Prostate gland (tissue), 2 donors: ENCODE results near the gene ITGA8.

ENCODE experiments used
- POLR2AphosphoS5 ChIP-seq: sonication (generic); formaldehyde crosslinking; IDR thresholded peaks from one replicate; pipeline ENCODE4 v1.6.1; 2017; ENCODE audit warnings: antibody characterized with exemption
- TF ChIP-seq, protein P1 (sequence below), 4 experiments: fragments of 200-600 bp in 2 of 4; fragments of 450-650 bp in 2 of 4; sonication (generic) in 2 of 4; IDR thresholded peaks; 1 replicate in 3 of 4; 2 replicates in 1 of 4; pipeline ENCODE4 v1.5.1; 2016 to 2019; ENCODE audit warnings: antibody characterized with exemption in 4 of 4, mild to moderate bottlenecking in 2 of 4, moderate library complexity in 2 of 4

- TF ChIP-seq POLR2AphosphoS5 = no peak
- TF ChIP-seq, protein P1, sequence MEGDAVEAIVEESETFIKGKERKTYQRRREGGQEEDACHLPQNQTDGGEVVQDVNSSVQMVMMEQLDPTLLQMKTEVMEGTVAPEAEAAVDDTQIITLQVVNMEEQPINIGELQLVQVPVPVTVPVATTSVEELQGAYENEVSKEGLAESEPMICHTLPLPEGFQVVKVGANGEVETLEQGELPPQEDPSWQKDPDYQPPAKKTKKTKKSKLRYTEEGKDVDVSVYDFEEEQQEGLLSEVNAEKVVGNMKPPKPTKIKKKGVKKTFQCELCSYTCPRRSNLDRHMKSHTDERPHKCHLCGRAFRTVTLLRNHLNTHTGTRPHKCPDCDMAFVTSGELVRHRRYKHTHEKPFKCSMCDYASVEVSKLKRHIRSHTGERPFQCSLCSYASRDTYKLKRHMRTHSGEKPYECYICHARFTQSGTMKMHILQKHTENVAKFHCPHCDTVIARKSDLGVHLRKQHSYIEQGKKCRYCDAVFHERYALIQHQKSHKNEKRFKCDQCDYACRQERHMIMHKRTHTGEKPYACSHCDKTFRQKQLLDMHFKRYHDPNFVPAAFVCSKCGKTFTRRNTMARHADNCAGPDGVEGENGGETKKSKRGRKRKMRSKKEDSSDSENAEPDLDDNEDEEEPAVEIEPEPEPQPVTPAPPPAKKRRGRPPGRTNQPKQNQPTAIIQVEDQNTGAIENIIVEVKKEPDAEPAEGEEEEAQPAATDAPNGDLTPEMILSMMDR (IDR thresholded peaks at IDR 0.05) = no peak
Measured at GRCh38 chr10:15630353-15630752, 89.4 kb downstream of the ITGA8 start.
